IPS-11a (cell line): ENCODE data around the gene PNPLA2.

Source experiments
- H3K4me3 ChIP-seq: one replicate; pipeline ENCODE4 v1.5.1; 2013; ENCODE audit warnings: low read depth, low read length, control low read depth

PNPLA2 gene

DNA sequence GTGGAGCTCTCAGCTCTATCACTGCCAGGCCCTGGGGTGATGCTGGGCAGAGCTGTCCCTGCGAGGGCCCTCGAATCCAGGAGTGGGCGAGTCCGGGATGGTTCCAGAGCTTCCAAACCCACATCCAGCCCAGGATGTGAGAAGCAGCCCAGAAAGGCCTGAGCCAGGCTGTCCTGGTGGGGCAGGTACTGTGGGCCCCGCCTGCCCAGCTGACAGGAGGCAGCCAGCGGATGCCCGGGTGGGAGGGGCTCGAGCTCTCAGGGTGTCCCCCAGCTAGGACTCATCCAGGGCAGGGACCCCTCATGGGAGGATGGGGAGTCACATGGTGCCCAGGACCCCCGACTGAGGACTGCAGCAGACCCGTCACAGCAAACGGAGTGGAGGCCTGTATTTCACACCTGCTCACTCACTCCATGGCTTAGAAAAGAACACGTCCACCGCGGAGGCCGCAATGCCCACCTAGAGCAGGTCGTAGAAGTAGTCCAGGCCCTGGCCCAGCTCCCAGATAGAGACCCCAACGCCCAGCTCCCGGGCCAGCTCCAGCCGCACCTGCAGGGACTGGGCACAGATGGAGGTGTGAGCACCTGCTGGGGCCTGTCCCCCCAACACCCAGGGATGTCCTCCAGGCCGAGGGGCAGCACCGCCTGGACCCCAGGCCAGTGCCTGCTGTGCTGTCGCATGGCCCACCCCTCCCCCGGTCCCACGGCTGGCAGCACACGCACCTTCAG, 50.8 kb downstream of the PNPLA2 start:
- no peak overlapping the region for H3K4me3 ChIP-seq

DNA sequence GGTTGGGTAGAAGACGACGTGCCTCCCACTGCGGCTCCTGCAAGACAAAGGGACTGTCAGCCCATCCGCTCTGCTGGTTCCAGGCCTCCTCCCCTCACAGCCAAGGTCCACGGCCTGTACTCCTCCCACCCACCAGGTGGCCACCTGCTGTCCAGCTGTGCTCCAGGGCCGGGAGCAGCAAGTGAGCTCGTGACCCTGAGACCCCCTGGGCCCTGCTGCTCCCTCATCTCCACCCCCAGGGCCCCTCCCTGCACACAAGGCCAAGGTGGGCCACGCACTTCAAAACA, 51.4 kb downstream of the PNPLA2 start:
- H3K4me3 ChIP-seq: no peak overlapping the region

DNA sequence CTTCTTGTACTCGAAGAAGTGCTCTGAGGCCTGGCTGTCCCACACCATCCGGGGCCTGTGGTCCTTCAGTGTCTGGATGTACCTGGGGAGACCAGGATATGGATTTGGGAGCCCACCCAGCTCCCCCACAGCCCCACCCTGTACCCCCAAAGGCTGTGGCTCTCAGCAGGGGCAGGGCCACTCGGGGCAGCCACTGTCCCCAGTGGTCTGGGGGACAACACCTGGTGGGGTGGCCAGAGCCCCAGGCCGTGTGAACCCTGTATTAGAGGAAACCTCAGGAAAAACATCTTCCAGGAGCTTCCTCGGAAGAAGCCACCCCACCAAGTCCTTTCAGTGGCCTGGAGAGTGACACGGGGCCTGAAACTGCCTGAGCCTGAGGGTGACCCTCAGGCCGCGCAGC, 51.7 kb downstream of the PNPLA2 start:
- no peak overlapping the region for H3K4me3 ChIP-seq

DNA sequence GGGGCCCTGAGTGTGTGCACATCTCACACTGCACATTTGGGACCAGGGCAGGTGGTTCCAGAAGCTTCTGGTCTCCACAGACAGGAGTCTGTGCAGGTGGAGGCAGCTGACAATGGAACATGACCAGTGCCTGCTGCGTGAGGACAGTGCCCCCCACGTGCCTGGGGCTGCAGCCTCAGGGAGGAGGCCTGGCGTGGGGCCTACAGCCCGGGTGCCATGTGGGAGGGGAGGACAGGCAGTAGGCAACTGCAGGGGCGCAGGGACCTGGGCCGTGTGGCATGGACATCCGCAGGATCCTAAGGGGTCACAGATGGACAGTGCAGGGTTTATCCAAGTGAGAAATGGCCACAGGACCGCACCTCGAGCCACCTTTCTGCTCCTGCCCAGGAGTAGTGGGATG, 52.8 kb downstream of the PNPLA2 start:
- no peak overlapping the region for H3K4me3 ChIP-seq

DNA sequence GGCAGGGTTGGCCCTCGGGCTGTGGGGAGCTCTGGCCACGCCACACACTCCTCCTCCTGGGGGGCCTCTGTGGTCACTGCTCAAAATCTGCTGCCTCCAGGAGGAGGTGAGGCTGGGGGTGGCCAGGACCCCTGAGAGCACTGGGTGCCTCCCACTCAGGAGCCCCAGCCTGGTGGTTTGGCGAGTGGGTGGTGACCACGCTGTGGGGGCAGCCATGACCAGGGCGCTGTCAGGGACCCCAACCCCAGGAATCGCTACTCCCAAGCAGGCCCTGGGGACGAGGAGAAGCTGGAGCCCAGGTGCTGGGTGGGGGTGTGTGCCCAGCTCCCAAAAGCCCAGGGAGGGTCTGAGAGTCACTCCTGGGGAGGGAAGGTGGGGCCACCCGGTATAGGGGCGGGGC, 54.1 kb downstream of the PNPLA2 start:
- no peak overlapping the region for H3K4me3 ChIP-seq

DNA sequence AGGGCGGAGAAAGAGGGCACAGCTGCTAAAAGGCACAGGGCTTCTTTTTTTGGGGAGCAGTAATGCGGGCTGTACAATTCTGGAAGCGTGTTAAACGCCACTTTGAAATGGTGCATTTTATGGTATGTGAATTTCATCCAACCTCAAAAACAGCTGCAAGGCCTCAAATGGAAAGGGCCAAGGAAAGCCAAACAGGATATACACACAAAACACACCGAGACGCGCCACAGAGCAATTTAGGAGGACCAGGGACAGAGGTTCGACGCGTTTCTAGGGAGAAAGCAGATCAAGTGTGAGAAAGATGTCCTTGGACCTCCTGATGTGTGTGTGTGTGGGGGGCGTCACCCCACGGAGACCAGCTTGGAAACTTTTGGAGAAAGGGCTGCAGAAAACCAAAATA, 55.0 kb downstream of the PNPLA2 start:
- no peak overlapping the region for H3K4me3 ChIP-seq
